ENCODE results near the gene CLCF1. TPM values are rescaled to one million over a fixed set of nuclear protein-coding genes. Genes with fewer than 3 reads are reported as not detected.

The CLCF1 gene
- total RNA-seq, 1 donor = 9.4 TPM

GRCh38 chr11:67408437-67409200 lies 35.2 kb upstream of the CLCF1 start:
- TF ChIP-seq CTCF (IDR thresholded peaks at IDR 0.05; ENCODE audit: insufficient read depth, low read length) = no peak
- no peak for DNase-seq (ENCODE audit: low read depth)
- H3K4me3 ChIP-seq (ENCODE audit: low read depth, low read length) = no peak overlapping the region

GRCh38 chr11:67407688-67408163 lies 34.3 kb upstream of the CLCF1 start:
- H3K4me3 ChIP-seq (ENCODE audit: low read depth, low read length) = no peak overlapping the region
- TF ChIP-seq CTCF (IDR thresholded peaks at IDR 0.05; ENCODE audit: insufficient read depth, low read length) = no peak
- DNase-seq (ENCODE audit: low read depth) = no peak

GRCh38 chr11:67406969-67407687 lies 33.7 kb upstream of the CLCF1 start:
- H3K4me3 ChIP-seq (ENCODE audit: low read depth, low read length) = no peak overlapping the region
- no peak for DNase-seq (ENCODE audit: low read depth)
- TF ChIP-seq CTCF (IDR thresholded peaks at IDR 0.05; ENCODE audit: insufficient read depth, low read length) = no peak

- no peak overlapping the region for H3K4me3 ChIP-seq (ENCODE audit: low read depth, low read length)
- no peak for TF ChIP-seq CTCF (IDR thresholded peaks at IDR 0.05; ENCODE audit: insufficient read depth, low read length)
- no peak for DNase-seq (ENCODE audit: low read depth)
These were observed 33.1 kb upstream of the CLCF1 start for GRCh38 chr11:67406420-67406968.

GRCh38 chr11:67405688-67406339 lies 32.4 kb upstream of the CLCF1 start:
- no peak for DNase-seq (ENCODE audit: low read depth)
- H3K4me3 ChIP-seq (ENCODE audit: low read depth, low read length) = no peak overlapping the region
- no peak for TF ChIP-seq CTCF (IDR thresholded peaks at IDR 0.05; ENCODE audit: insufficient read depth, low read length)

GRCh38 chr11:67405196-67405567 lies 31.8 kb upstream of the CLCF1 start:
- DNase-seq (ENCODE audit: low read depth) = no peak
- no peak overlapping the region for H3K4me3 ChIP-seq (ENCODE audit: low read depth, low read length)
- no peak for TF ChIP-seq CTCF (IDR thresholded peaks at IDR 0.05; ENCODE audit: insufficient read depth, low read length)

Data from fibroblast of the aortic adventitia (primary cell).